AG09319 (cell line): Measurements from ENCODE around the gene SIRT6.

Source experiments
- DNase-seq: peaks from one replicate; pipeline ENCODE4 v3.0.0-alpha.2; 2010; ENCODE audit warnings: low read depth; ENCODE audit errors: extremely low read depth
- TF ChIP-seq, protein P1 (sequence below): IDR thresholded peaks from 2 replicates; pipeline ENCODE4 v1.5.1; 2011; ENCODE audit warnings: low read depth, mild to moderate bottlenecking, inconsistent platforms, low read length, moderate library complexity

Gene SIRT6

DNA sequence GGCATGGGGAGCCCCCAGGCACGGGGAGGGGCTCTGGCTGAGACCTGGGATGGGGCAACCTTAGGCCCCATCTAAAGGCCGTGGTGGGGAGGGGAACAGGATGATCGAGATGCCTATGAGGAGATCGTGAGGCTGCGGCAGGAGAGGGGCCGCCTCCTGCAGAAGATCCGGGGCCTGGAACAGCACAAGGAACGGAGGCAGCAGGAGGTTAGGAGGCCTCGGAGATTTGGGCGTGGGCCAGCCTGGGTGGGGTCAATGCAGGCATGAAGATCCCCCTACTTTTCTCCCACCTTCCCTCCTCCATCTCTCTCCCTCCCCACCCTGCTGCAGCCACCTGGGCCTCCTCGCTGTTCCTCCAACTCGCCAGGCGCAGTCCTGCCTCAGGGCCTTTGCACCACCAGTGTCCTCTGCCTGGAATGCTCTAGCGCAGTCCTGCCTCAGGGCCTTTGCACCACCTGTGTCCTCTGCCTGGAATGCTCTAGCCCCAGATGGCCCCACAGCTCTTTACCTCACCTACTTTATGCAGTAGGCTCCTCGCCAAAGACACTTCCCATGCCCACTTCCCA is 27.9 kb upstream of the SIRT6 start:
- TF ChIP-seq, protein P1, sequence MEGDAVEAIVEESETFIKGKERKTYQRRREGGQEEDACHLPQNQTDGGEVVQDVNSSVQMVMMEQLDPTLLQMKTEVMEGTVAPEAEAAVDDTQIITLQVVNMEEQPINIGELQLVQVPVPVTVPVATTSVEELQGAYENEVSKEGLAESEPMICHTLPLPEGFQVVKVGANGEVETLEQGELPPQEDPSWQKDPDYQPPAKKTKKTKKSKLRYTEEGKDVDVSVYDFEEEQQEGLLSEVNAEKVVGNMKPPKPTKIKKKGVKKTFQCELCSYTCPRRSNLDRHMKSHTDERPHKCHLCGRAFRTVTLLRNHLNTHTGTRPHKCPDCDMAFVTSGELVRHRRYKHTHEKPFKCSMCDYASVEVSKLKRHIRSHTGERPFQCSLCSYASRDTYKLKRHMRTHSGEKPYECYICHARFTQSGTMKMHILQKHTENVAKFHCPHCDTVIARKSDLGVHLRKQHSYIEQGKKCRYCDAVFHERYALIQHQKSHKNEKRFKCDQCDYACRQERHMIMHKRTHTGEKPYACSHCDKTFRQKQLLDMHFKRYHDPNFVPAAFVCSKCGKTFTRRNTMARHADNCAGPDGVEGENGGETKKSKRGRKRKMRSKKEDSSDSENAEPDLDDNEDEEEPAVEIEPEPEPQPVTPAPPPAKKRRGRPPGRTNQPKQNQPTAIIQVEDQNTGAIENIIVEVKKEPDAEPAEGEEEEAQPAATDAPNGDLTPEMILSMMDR, result no peak

DNA sequence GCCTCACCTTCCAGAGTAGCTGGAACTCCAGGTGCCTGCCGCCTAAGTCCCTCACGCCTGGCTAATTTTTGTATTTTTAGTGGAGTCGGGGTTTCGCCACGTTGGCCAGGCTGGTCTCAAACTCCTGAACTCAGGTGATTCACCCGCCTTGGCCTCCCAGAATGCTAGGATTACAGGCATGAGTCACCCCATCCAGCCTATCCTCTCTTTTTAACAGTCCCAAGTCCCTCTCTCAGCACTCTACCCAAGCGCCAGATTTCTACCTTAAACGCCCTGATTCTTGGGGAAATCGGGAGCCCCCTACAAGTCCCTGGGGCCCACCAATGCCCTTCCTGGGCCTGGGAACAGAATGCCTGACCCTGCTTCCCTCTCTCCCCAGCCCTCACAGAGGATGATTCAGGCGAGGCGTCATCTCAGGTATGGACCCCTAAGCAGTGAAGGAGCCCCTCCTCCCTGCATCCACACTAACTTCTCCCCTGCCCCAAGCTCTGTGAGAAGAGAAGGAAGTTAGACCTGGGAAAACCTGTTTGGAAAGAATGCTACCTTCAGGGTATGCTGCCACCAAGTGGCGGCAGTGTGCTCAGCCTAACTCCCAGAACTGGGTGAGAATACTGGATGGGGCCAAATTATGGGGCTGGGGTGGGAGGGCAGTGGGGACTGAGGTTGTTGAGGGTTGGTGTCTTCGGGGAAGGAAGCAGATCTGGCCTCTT is 26.2 kb upstream of the SIRT6 start:
- DNase-seq, result no peak

More for the DNA sequence above, 27.9 kb upstream of the SIRT6 start:
- no peak for DNase-seq

DNA sequence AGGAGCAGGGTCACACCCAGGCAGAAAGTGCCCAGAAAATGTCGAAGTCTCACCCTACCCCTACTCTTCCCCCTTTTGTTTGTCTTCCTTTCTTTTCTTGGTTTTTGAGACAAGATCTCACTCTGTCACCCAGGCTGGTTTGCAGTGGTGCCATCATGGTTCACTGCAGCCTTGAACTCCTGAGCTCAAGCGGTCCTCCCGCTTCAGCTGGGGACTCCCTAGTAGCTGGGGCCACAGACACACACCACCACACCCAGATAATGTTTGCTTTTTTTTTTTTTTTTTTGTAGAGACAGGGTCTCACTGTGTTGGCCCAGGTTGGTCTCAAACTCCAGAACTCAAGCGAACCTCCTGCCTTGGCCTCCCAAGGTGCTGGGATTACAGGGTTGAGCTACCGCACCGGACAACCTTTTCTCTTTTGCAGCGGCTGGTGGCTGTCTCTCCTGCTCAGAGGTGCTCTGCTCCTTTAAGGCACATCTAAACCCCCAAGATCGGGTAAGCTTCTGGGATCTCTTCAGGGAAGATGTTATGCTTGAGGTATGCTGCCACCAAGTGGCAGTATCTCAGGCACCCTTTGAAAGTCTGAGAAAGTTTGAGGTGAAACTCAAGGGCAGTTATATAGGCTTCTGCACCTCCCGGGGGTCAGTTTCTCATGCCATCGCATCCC is 24.6 kb upstream of the SIRT6 start:
- no peak for DNase-seq

More for the DNA sequence above, 26.2 kb upstream of the SIRT6 start:
- TF ChIP-seq, protein P1, result peak; percentile 52

DNA sequence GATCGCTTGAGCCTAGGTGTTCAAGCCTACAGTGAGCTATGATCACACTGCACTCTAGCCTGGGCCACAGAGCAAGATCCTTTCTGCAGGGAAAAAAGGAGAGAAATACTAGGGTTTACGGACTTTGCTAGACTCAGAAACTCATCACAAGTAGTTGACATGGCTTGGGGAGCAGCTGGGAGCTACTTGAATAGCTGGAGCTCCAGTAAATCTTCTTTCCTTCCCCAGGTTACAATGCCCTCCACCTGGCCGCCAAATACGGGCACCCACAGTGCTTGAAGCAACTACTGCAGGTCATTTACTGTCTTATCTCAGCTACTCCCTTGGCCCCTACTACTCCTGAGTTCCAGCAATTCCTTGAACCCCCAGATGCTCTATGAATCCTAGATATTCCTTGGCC is 19.4 kb upstream of the SIRT6 start:
- no peak for DNase-seq
- TF ChIP-seq, protein P1, result no peak

More for the DNA sequence above, 24.6 kb upstream of the SIRT6 start:
- TF ChIP-seq, protein P1, result peak; percentile 31

DNA sequence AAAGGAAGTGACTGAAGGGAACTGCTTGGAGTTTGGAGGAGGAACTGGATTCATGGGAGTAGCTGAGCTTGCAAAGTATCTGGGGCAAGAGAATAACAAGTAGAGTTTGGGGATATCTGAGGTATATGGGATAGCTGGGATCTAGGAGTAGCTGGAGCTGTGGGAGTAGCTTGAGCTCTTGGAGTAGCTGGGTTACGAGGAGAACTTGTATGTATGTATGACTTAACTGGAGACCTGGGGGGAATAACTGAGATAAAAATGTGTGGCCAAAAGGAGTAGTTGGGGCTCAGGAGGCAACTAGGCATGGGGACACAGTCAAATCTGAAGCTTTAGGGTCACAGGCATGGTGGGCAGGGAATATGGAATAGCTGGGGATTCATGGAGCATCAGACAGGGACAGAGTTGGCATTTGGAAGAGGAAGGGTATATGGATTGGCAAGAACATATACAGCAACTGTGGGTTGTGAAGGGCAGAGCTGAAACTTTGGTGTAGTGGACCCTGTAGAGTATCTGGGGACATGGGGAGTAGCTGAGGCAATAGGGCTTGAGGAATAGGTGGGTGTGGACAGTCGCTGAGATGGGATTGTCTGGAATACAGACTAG is 18.7 kb upstream of the SIRT6 start:
- DNase-seq, result no peak

DNA sequence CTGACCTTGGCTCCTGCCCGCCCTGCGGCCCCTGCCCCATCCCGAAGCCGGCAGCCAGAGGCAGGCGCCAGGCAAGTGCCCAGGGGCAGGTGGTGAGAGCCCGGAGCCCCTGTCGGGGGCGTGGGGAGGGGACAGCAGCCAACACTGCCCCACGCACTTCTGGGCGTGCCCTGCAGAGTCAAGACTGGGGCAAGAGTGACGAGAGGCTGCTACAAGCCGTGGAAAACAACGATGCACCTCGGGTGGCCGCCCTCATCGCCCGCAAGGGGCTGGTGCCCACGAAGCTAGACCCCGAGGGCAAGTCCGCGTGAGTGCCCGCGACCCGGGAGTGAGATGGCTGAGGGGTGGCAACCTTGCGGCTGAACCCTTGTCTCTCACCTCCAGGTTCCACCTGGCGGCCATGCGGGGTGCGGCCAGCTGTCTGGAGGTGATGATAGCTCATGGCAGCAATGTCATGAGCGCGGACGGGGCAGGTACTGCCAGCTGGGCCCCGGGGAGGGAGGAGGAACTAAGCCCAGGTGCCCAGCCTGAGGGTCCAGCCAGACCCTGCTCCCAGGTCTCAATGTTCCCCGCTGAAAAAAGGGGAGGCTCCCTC is 17.4 kb upstream of the SIRT6 start:
- TF ChIP-seq, protein P1, result no peak
- DNase-seq, result no peak

More for the DNA sequence above, 18.7 kb upstream of the SIRT6 start:
- TF ChIP-seq, protein P1, result no peak
